ENCODE data around the gene PRSS3. TPM values are rescaled to one million over a fixed set of nuclear protein-coding genes. Genes with fewer than 3 reads are reported as not detected.

The PRSS3 gene
- total and polyA plus RNA-seq, 8 donors: 1.8 to 91.2 (median 13.2) TPM; not detected in 1

GRCh38 chr9:33776578-33776977 lies 18.8 kb upstream of the PRSS3 start:
- Histone ChIP-seq H3K27ac (no peak overlapping the region), H3K9me3 (peaks cover 0 to 6% (median 0%) of the 10 kb centered on the region in 4 donors), H3K36me3 (no peaks in the 10 kb centered on the region), H3K27me3 (no peaks in the 10 kb centered on the region), H3K4me1 (peaks cover 0 to 14% (median 0%) of the 10 kb centered on the region in 4 donors), H3K4me3 (no peak overlapping the region)
- intact Hi-C loops (cut with DNase I; ENCODE audit: low total_unique reads): no loop called here
- TF ChIP-seq POLR2A (IDR thresholded peaks at IDR 0.05) (no peak), POLR2AphosphoS5 (IDR thresholded peaks at IDR 0.05) (no peak), CTCF (IDR thresholded peaks at IDR 0.05) (no peak), EP300 (IDR thresholded peaks at IDR 0.05) (no peak)
- DNase-seq: no peak

DNA sequence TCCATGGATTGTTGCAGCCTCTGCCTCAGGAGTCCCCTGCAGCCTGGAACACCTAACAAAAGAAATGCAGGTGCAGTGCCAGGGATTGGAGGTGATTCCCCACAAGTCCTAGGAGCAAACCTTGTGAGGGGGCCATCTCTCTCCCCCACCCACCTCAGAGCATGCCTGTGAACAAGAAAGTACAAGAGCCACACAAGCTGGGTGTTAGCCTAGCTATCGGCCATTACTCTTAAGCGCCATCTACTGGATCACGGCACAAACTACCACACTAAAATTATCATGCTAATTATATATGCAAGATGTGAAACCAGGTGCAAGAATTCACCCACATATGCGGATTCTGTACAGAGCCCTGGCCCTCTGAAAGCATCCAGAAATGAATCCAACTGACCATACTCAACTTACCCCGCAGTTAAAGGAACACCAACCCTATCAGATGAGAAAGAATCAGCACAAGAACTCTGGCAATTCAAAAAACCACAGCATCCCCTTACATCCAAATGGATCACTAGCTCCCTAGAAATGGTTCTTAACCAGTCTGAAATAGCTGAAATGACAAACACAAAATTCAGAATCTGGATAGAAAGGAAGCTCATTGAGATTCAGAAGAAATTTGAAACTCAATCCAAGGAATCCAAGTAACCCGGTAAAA lies 16.5 kb upstream of the PRSS3 start:
- no peaks in the 10 kb centered on the region for H3K36me3 ChIP-seq
- no peak overlapping the region for H3K27ac ChIP-seq
- H3K4me1 ChIP-seq: peaks cover 0 to 19% (median 0%) of the 10 kb centered on the region in 4 donors
- intact Hi-C loops (cut with DNase I; ENCODE audit: low total_unique reads): no loop called here
- H3K4me3 ChIP-seq: no peak overlapping the region
- TF ChIP-seq POLR2AphosphoS5 (IDR thresholded peaks at IDR 0.05) (no peak), POLR2A (IDR thresholded peaks at IDR 0.05) (no peak), EP300 (IDR thresholded peaks at IDR 0.05) (no peak), CTCF (IDR thresholded peaks at IDR 0.05) (peak in 4 of 7 experiments; percentile 39 to 75 (median 56))
- no peaks in the 10 kb centered on the region for H3K27me3 ChIP-seq
- H3K9me3 ChIP-seq: peaks cover 0 to 6% (median 0%) of the 10 kb centered on the region in 4 donors
- 15 to 19% (median 17%) methylated on average over 6 of the region's 6 CpGs for WGBS, 5 donors
- DNase-seq: peak; percentile 46 to 82

DNA sequence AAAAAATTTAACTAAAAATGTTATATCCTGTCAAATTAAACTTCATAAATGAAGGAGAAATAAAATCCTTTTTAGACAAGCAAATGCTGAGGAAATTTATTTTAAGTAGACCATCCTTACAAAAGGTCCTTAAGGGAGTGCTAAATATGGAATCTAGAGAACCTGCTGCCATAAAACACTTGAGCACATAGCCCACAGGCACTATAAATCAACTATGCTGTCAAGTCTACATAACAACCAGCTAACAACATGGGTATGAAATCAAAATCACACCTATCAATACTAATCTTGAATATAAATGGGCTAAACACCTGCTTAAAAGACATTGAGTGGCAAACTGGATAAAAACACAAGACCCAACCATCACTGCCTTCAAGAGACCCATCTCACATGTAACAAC lies 15.1 kb upstream of the PRSS3 start:
- intact Hi-C loops (cut with DNase I; ENCODE audit: low total_unique reads): no loop called here
- Histone ChIP-seq H3K4me1 (peaks cover 0 to 19% (median 0%) of the 10 kb centered on the region in 4 donors), H3K4me3 (no peak overlapping the region), H3K9me3 (peaks cover 0 to 6% (median 0%) of the 10 kb centered on the region in 4 donors), H3K27ac (no peak overlapping the region), H3K27me3 (no peaks in the 10 kb centered on the region), H3K36me3 (no peaks in the 10 kb centered on the region)
- DNase-seq: no peak
- TF ChIP-seq POLR2AphosphoS5 (IDR thresholded peaks at IDR 0.05) (no peak), EP300 (IDR thresholded peaks at IDR 0.05) (no peak), POLR2A (IDR thresholded peaks at IDR 0.05) (no peak), CTCF (IDR thresholded peaks at IDR 0.05) (no peak)

- H3K4me1 ChIP-seq: peaks cover 0 to 19% (median 0%) of the 10 kb centered on the region in 4 donors
- H3K36me3 ChIP-seq: no peaks in the 10 kb centered on the region
- peak in 1 of 2 donors; percentile 38 for DNase-seq
- no peak overlapping the region for H3K4me3 ChIP-seq
- H3K27me3 ChIP-seq: no peaks in the 10 kb centered on the region
- no peak for TF ChIP-seq EP300 (IDR thresholded peaks at IDR 0.05)
- TF ChIP-seq POLR2A (IDR thresholded peaks at IDR 0.05): no peak
- TF ChIP-seq POLR2AphosphoS5 (IDR thresholded peaks at IDR 0.05): no peak
- TF ChIP-seq CTCF (IDR thresholded peaks at IDR 0.05): no peak
- peaks cover 0 to under 1% (median 0%) of the 10 kb centered on the region in 4 donors for H3K9me3 ChIP-seq
- H3K27ac ChIP-seq: no peak overlapping the region
- 79 to 96% (median 83%) methylated on average over 1 of the region's 1 CpG for WGBS, 5 donors
- intact Hi-C loops (cut with DNase I; ENCODE audit: low total_unique reads): no loop called here
These were observed 13.6 kb upstream of the PRSS3 start for GRCh38 chr9:33781736-33782135.

Measured in stomach (tissue), 9 donors.